Activated CD4-positive, alpha-beta T cell treated with anti-CD3 and anti-CD28 coated beads, Interleukin-10, Interleukin-2, amounts not matched to agents 100 ng/mL and 50 ng/mL, durations not matched to agents 16 hours and 8 hours (primary cell): Measurements from ENCODE around the gene OTUB2.

Experiments
- DNase-seq: peaks from one replicate; pipeline ENCODE4 v3.0.0-alpha.2; 2020

The OTUB2 gene

GRCh38 chr14:94026173-94026888, at the start of gene OTUB2:
Gene OTUB2 (plus strand): TSS chr14:94026340. CDS start chr14:94026538, 198 bp downstream.
- DNase-seq, result peak; percentile 99

GRCh38 chr14:93976477-93977057, 49.6 kb upstream of the OTUB2 start, which contains the start of gene ASB2:
Gene ASB2 (minus strand): TSS chr14:93976570. CDS start chr14:93964539, 12,031 bp downstream.
- peak; percentile 86 for DNase-seq

- DNase-seq, result no peak
These were observed 49.0 kb upstream of the OTUB2 start for GRCh38 chr14:93977171-93977570.

GRCh38 chr14:93977790-93978581, 48.2 kb upstream of the OTUB2 start:
- DNase-seq, result peak; percentile 96

- no peak for DNase-seq
These were observed 47.4 kb upstream of the OTUB2 start for GRCh38 chr14:93978735-93979134.

- no peak for DNase-seq
These were observed 45.5 kb upstream of the OTUB2 start for GRCh38 chr14:93980456-93981201.

- no peak for DNase-seq
These were observed 44.6 kb upstream of the OTUB2 start for GRCh38 chr14:93981316-93982229.

GRCh38 chr14:93982230-93983007, 43.7 kb upstream of the OTUB2 start:
- no peak for DNase-seq

GRCh38 chr14:93984070-93984469, 42.1 kb upstream of the OTUB2 start:
- DNase-seq, result no peak

- DNase-seq, result no peak
These were observed 41.1 kb upstream of the OTUB2 start for GRCh38 chr14:93984987-93985410.

- no peak for DNase-seq
These were observed 39.2 kb upstream of the OTUB2 start for GRCh38 chr14:93986955-93987354.

GRCh38 chr14:93987376-93987775, 38.8 kb upstream of the OTUB2 start:
- no peak for DNase-seq

- DNase-seq, result no peak
These were observed 38.2 kb upstream of the OTUB2 start for GRCh38 chr14:93987815-93988476.

- DNase-seq, result no peak
These were observed 36.2 kb upstream of the OTUB2 start for GRCh38 chr14:93989939-93990338.

- no peak for DNase-seq
These were observed 34.9 kb upstream of the OTUB2 start for GRCh38 chr14:93991212-93991611.

- DNase-seq, result no peak
These were observed 34.5 kb upstream of the OTUB2 start for GRCh38 chr14:93991649-93992048.

GRCh38 chr14:93993382-93993781, 32.8 kb upstream of the OTUB2 start:
- no peak for DNase-seq

- DNase-seq, result peak; percentile 63
These were observed 31.0 kb upstream of the OTUB2 start for GRCh38 chr14:93994919-93995682.

- DNase-seq, result no peak
These were observed 29.9 kb upstream of the OTUB2 start for GRCh38 chr14:93996130-93996695.
